ENCODE measurements around the gene UBE2L3.
"Not testable (repeated sequence)": the region's sequence is repeated elsewhere in the genome, so short reads cannot be mapped to it uniquely, and the experiment has no call there.

The UBE2L3 gene

GRCh38 chr22:21567456-21568346, at the start of gene UBE2L3:
UBE2L3 (plus strand) TSS chr22:21567714; CDS start chr22:21567745, 31 bp downstream.
- DNase-seq, result peak; percentile 47 to 86

- not testable (repeated sequence) for DNase-seq
Observed at GRCh38 chr22:21526705-21527500, 40.6 kb upstream of the UBE2L3 start.

- not testable (repeated sequence) for DNase-seq
Observed at GRCh38 chr22:21531525-21531924, 36.0 kb upstream of the UBE2L3 start.

GRCh38 chr22:21532863-21533648, 34.5 kb upstream of the UBE2L3 start:
- DNase-seq, result not testable (repeated sequence)

GRCh38 chr22:21539862-21540261, 27.7 kb upstream of the UBE2L3 start:
- DNase-seq, result not testable (repeated sequence)

GRCh38 chr22:21544432-21545322, 22.8 kb upstream of the UBE2L3 start:
- not testable (repeated sequence) for DNase-seq

- DNase-seq, result not testable (repeated sequence)
Observed at GRCh38 chr22:21549558-21549957, 18.0 kb upstream of the UBE2L3 start.

- not testable (repeated sequence) for DNase-seq
Observed at GRCh38 chr22:21550008-21550677, 17.4 kb upstream of the UBE2L3 start.

GRCh38 chr22:21550678-21551047, 16.9 kb upstream of the UBE2L3 start:
- not testable (repeated sequence) for DNase-seq

GRCh38 chr22:21551361-21551760, 16.2 kb upstream of the UBE2L3 start, which contains the start of gene RIMBP3C:
RIMBP3C (minus strand) TSS chr22:21551461; CDS start chr22:21550976, 485 bp downstream.
- not testable (repeated sequence) for DNase-seq

GRCh38 chr22:21559345-21560125, 8.0 kb upstream of the UBE2L3 start:
- DNase-seq, result not testable (repeated sequence)

GRCh38 chr22:21560657-21561056, 6.9 kb upstream of the UBE2L3 start:
- DNase-seq, result not testable (repeated sequence)

GRCh38 chr22:21563912-21564311, 3.6 kb upstream of the UBE2L3 start:
- no peak for DNase-seq

- no peak for DNase-seq
Observed at GRCh38 chr22:21564411-21564810, 3.1 kb upstream of the UBE2L3 start.

GRCh38 chr22:21568347-21569075, 997 bp downstream of the UBE2L3 start:
- DNase-seq, result no peak

- DNase-seq, result not testable (repeated sequence)
Observed at GRCh38 chr22:21569076-21569427, 1.5 kb downstream of the UBE2L3 start.

- DNase-seq, result no peak
Observed at GRCh38 chr22:21569459-21570170, 2.1 kb downstream of the UBE2L3 start.

GRCh38 chr22:21570398-21570797, 2.9 kb downstream of the UBE2L3 start:
- DNase-seq, result no peak

- DNase-seq, result no peak
Observed at GRCh38 chr22:21571679-21572078, 4.2 kb downstream of the UBE2L3 start.
